Adipose tissue (tissue), 3 donors: ENCODE results near the gene ULK4. TPM values are rescaled to one million over a fixed set of nuclear protein-coding genes. Genes with fewer than 3 reads are reported as not detected.

Experiments
- H3K27ac ChIP-seq: one replicate; pipeline ENCODE4 v1.5.1; 2013; ENCODE audit warnings: low read depth, low read length
- WGBS, 3 donors: extraction: QIAGEN DNeasy Blood & Tissue Kit; methylation state at CpG; one replicate each; pipeline ENCODE4 v1.1.7; 2013; 5-methylcytosine and 5-hydroxymethylcytosine counted together
- polyA plus RNA-seq, 3 donors: library from polyadenylated mRNA; stranded (reverse); fragments of 200-250 nt; gene quantifications; one replicate each; pipeline ENCODE4 v1.2.3, GENCODE V29; 2013
- donor health status: healthy with polysubstance abuse.
- donor health status: Bipolar disorder and iron deficiency.
- donor health status: healthy.

The ULK4 gene
- polyA plus RNA-seq, 3 donors: 0.45 to 1.9 (median 1.8) TPM

- 75 to 92% (median 86%) methylated on average over 6 of the region's 6 CpGs for WGBS, 3 donors
- H3K27ac ChIP-seq: no peak overlapping the region
These were observed 4.3 kb upstream of the ULK4 start for GRCh38 chr3:41966206-41966605.

- H3K27ac ChIP-seq: no peak overlapping the region
- 84 to 90% (median 89%) methylated on average over 10 of the region's 10 CpGs for WGBS, 3 donors
These were observed 1.9 kb upstream of the ULK4 start for GRCh38 chr3:41963823-41964222.

- no peak overlapping the region for H3K27ac ChIP-seq
- 1% methylated on average over 44 to 45 of the region's 45 CpGs for WGBS, 3 donors
These were observed 815 bp downstream of the ULK4 start for GRCh38 chr3:41960826-41961750.

GRCh38 chr3:41956574-41956973 lies 5.3 kb downstream of the ULK4 start:
- no peak overlapping the region for H3K27ac ChIP-seq

GRCh38 chr3:41955192-41955591 lies 6.7 kb downstream of the ULK4 start:
- WGBS, 3 donors: 92 to 93% (median 92%) methylated on average over 18 of the region's 18 CpGs
- H3K27ac ChIP-seq: no peak overlapping the region

- H3K27ac ChIP-seq: no peak overlapping the region
- WGBS, 3 donors: 96 to 99% (median 98%) methylated on average over 3 of the region's 3 CpGs
These were observed 18.5 kb downstream of the ULK4 start for GRCh38 chr3:41943311-41943843.

GRCh38 chr3:41940393-41940792 lies 21.5 kb downstream of the ULK4 start:
- H3K27ac ChIP-seq: no peak overlapping the region

GRCh38 chr3:41936384-41936783 lies 25.5 kb downstream of the ULK4 start:
- H3K27ac ChIP-seq: no peak overlapping the region
- WGBS, 3 donors: 100% methylated on average over 1 of the region's 1 CpG

- no peak overlapping the region for H3K27ac ChIP-seq
- WGBS, 3 donors: 57 to 72% (median 59%) methylated on average over 3 of the region's 3 CpGs
These were observed 28.7 kb downstream of the ULK4 start for GRCh38 chr3:41933154-41933676.

- no peak overlapping the region for H3K27ac ChIP-seq
- WGBS, 3 donors: 67 to 86% (median 80%) methylated on average over 2 of the region's 2 CpGs
These were observed 29.4 kb downstream of the ULK4 start for GRCh38 chr3:41932464-41932863.

GRCh38 chr3:41920406-41920965 lies 41.4 kb downstream of the ULK4 start:
- no peak overlapping the region for H3K27ac ChIP-seq
- WGBS, 3 donors: 87 to 89% (median 88%) methylated on average over 5 of the region's 5 CpGs

GRCh38 chr3:41915353-41915752 lies 46.5 kb downstream of the ULK4 start:
- no peak overlapping the region for H3K27ac ChIP-seq
- WGBS, 3 donors: 93 to 97% (median 97%) methylated on average over 1 of the region's 1 CpG

- no peak overlapping the region for H3K27ac ChIP-seq
- 80 to 93% (median 88%) methylated on average over 1 of the region's 1 CpG for WGBS, 3 donors
These were observed 49.6 kb downstream of the ULK4 start for GRCh38 chr3:41912280-41912679.

- H3K27ac ChIP-seq: no peak overlapping the region
- 91 to 96% (median 92%) methylated on average over 3 of the region's 3 CpGs for WGBS, 3 donors
These were observed 54.4 kb downstream of the ULK4 start for GRCh38 chr3:41907330-41908073.

- H3K27ac ChIP-seq: no peak overlapping the region
- WGBS, 3 donors: 65 to 77% (median 75%) methylated on average over 2 of the region's 2 CpGs
These were observed 61.6 kb downstream of the ULK4 start for GRCh38 chr3:41900265-41900664.

GRCh38 chr3:41898631-41899030 lies 63.3 kb downstream of the ULK4 start:
- WGBS, 3 donors: 67 to 82% (median 77%) methylated on average over 2 of the region's 2 CpGs
- no peak overlapping the region for H3K27ac ChIP-seq

- 34 to 37% (median 36%) methylated on average over 1 of the region's 1 CpG for whole genome bisulfite sequencing, 3 donors
- no peak overlapping the region for H3K27ac ChIP-seq
These were observed 67.9 kb downstream of the ULK4 start for GRCh38 chr3:41893977-41894376.

GRCh38 chr3:41888368-41889076 lies 73.4 kb downstream of the ULK4 start:
- 49 to 57% (median 55%) methylated on average over 3 of the region's 3 CpGs for WGBS, 3 donors
- no peak overlapping the region for H3K27ac ChIP-seq
